Raji (cell line): ENCODE measurements around the gene KLK14.

Experiments
- POLR2A ChIP-seq: IDR thresholded peaks from 2 replicates; pipeline ENCODE4 v1.6.1; 2011; ENCODE audit warnings: low read depth, low read length, control low read depth; ENCODE audit not compliant: insufficient read depth

The KLK14 gene

GRCh38 chr19:51082611-51083010, at the start of gene KLK14:
TSS of gene KLK14 (minus strand) at chr19:51082887. CDS start at chr19:51082614, 273 bp downstream.
- TF ChIP-seq POLR2A: no peak

- TF ChIP-seq POLR2A: no peak
Measured at GRCh38 chr19:51131780-51132680, 49.3 kb upstream of the KLK14 start.

GRCh38 chr19:51129716-51130115, 47.0 kb upstream of the KLK14 start:
- no peak for TF ChIP-seq POLR2A

- no peak for TF ChIP-seq POLR2A
Measured at GRCh38 chr19:51128227-51128626, 45.5 kb upstream of the KLK14 start.

- no peak for TF ChIP-seq POLR2A
Measured at GRCh38 chr19:51127755-51128154, 45.1 kb upstream of the KLK14 start.

- no peak for TF ChIP-seq POLR2A
Measured at GRCh38 chr19:51127032-51127431, 44.3 kb upstream of the KLK14 start.

GRCh38 chr19:51125421-51126075, 42.9 kb upstream of the KLK14 start:
- no peak for TF ChIP-seq POLR2A

GRCh38 chr19:51124729-51125128, 42.0 kb upstream of the KLK14 start, which contains the start of gene SIGLEC9:
TSS of gene SIGLEC9 (plus strand) at chr19:51124906. CDS start at chr19:51124975, 69 bp downstream.
- TF ChIP-seq POLR2A: no peak

- no peak for TF ChIP-seq POLR2A
Measured at GRCh38 chr19:51124216-51124615, 41.5 kb upstream of the KLK14 start.

GRCh38 chr19:51123802-51124201, 41.1 kb upstream of the KLK14 start:
- TF ChIP-seq POLR2A: no peak

- TF ChIP-seq POLR2A: no peak
Measured at GRCh38 chr19:51123381-51123800, 40.7 kb upstream of the KLK14 start.

- no peak for TF ChIP-seq POLR2A
Measured at GRCh38 chr19:51122112-51122981, 39.7 kb upstream of the KLK14 start.

GRCh38 chr19:51121257-51121656, 38.6 kb upstream of the KLK14 start:
- TF ChIP-seq POLR2A: no peak

- TF ChIP-seq POLR2A: no peak
Measured at GRCh38 chr19:51120160-51120559, 37.5 kb upstream of the KLK14 start.

GRCh38 chr19:51119611-51120010, 36.9 kb upstream of the KLK14 start:
- TF ChIP-seq POLR2A: no peak
